K562 (cell line): ENCODE results near the gene HACE1. TPM values are rescaled to one million over a fixed set of nuclear protein-coding genes. Genes with fewer than 3 reads are reported as not detected.

Experiments
- ATAC-seq: fragments of 200-7000 bp; cut with Tn5 transposase; 3 replicates; pipeline ENCODE4 v1.9.1; 2020; ENCODE audit warnings: moderate library complexity
- BruUV-seq: library from RNA; stranded (reverse); fragments of 400-500 nt; replicated peaks from 2 replicates; lab custom pipeline; 2021; lab: Mats Ljungman, UMichigan
- CTCF ChIA-PET: fragments of 300-600 bp; formaldehyde crosslinking; extraction: SDS; loops from one replicate; lab custom pipeline; 2021; ENCODE audit warnings: low intra/inter-chr PET ratio; lab: Yijun Ruan, JAX
- POLR2A ChIA-PET: fragments of 300-600, 350-650 bp; sonication (Branson Sonifier 250); formaldehyde crosslinking; extraction: SDS; loops from one replicate; lab custom pipeline; 2021; ENCODE audit warnings: antibody characterized with exemption, inconsistent platforms; lab: Yijun Ruan, JAX
- DNase-seq, 4 experiments: peaks; one replicate each; pipeline versions ENCODE4 v3.0.0 to v3.0.0-alpha.2; 2011 to 2018; ENCODE audit warnings: low spot score in 3 of 4, mixed read lengths in 3 of 4; ENCODE audit errors: extremely low read depth in 1 of 4
- FAIRE-seq: peaks from 2 replicates; lab custom pipeline; 2011; peaks lifted over from hg19 to GRCh38; lab: Jason Lieb, UNC
- H2AFZ ChIP-seq: 2 replicates; pipeline ENCODE4 v1.6.0; 2011; ENCODE audit warnings: low read depth, low read length, control low read depth, inconsistent platforms
- H3K27ac ChIP-seq: fragments of 200-600 bp; 3 replicates; pipeline ENCODE4 v1.8.0; 2011; ENCODE audit warnings: low read depth, mild to moderate bottlenecking, control low read depth, inconsistent platforms, low read length, moderate library complexity, mixed read lengths; ENCODE audit errors: extremely low read depth
- H3K27me3 ChIP-seq, 2 experiments: fragments of 300-600 bp in 1 of 2; 2 replicates in 1 of 2; 3 replicates in 1 of 2; pipeline versions ENCODE4 v1.6.0 to v1.8.0; 2011; ENCODE audit warnings: inconsistent platforms in 2 of 2, low read length in 2 of 2, mild to moderate bottlenecking in 1 of 2, mixed read lengths in 1 of 2, moderate library complexity in 1 of 2; ENCODE audit not compliant: control insufficient read depth in 2 of 2, insufficient read depth in 2 of 2
- H3K36me3 ChIP-seq: fragments of 300-600 bp; 3 replicates; pipeline ENCODE4 v1.8.0; 2011; ENCODE audit warnings: mild to moderate bottlenecking, low read length, inconsistent platforms; ENCODE audit not compliant: control insufficient read depth, insufficient read depth
- H3K4me1 ChIP-seq, 2 experiments: fragments of 200-600 bp in 1 of 2; replicated peaks in 1 of 2; 2 replicates in 1 of 2; 3 replicates in 1 of 2; pipeline versions ENCODE4 v1.5.1 to v1.8.0; 2011; ENCODE audit warnings: inconsistent platforms in 2 of 2, low read length in 2 of 2, mild to moderate bottlenecking in 1 of 2, mixed read lengths in 1 of 2, moderate library complexity in 1 of 2; ENCODE audit not compliant: control insufficient read depth in 2 of 2, insufficient read depth in 2 of 2
- H3K4me2 ChIP-seq: 2 replicates; pipeline ENCODE4 v1.6.1; 2011; ENCODE audit warnings: low read length, control low read depth, inconsistent platforms, mixed read lengths; ENCODE audit not compliant: insufficient read depth
- H3K4me3 ChIP-seq: fragments of 200-600 bp; sonication (generic), shearing (Covaris generic); 2 replicates; pipeline ENCODE4 v1.5.1; 2016; ENCODE audit warnings: control low read depth, inconsistent platforms
- H3K79me2 ChIP-seq: fragments of 200-600 bp; 3 replicates; pipeline ENCODE4 v1.8.0; 2011; ENCODE audit warnings: low read length, inconsistent platforms; ENCODE audit not compliant: control insufficient read depth, insufficient read depth
- H3K9ac ChIP-seq, 2 experiments: 2 replicates each; pipeline versions ENCODE4 v1.6.0 to v1.6.1; 2011; ENCODE audit warnings: low read depth in 2 of 2, low read length in 2 of 2, control low read depth in 1 of 2, inconsistent platforms in 1 of 2, mild to moderate bottlenecking in 1 of 2, mixed read lengths in 1 of 2; ENCODE audit not compliant: insufficient read depth in 1 of 2
- H3K9me1 ChIP-seq: one replicate; pipeline ENCODE4 v1.6.0; 2011; ENCODE audit warnings: inconsistent platforms, mild to moderate bottlenecking, low read length, moderate library complexity; ENCODE audit not compliant: control insufficient read depth, insufficient read depth
- H3K9me3 ChIP-seq: replicated peaks from 2 replicates; pipeline ENCODE4 v1.5.1; 2011; ENCODE audit warnings: low read depth, low read length, inconsistent platforms; ENCODE audit not compliant: control insufficient read depth, insufficient read depth
- H4K20me1 ChIP-seq: replicated peaks from 2 replicates; pipeline ENCODE4 v1.6.1; 2011; ENCODE audit warnings: low read length, inconsistent platforms, mixed read lengths; ENCODE audit not compliant: control insufficient read depth, insufficient read depth
- BHLHE40 ChIP-seq: IDR thresholded peaks from 2 replicates; pipeline ENCODE4 v1.6.1; 2011; ENCODE audit warnings: low read length, improper control_type of control experiment
- BRD9 ChIP-seq: fragments of 450-650 bp; IDR thresholded peaks from 2 replicates; pipeline ENCODE4 v1.6.1; 2018; ENCODE audit warnings: low read depth; ENCODE audit not compliant: partially characterized antibody
- DMBX1 ChIP-seq: fragments of 250-450 bp; sonication (Bioruptor Pico); IDR thresholded peaks from 2 replicates; pipeline ENCODE4 v1.8.0; 2022; ENCODE audit warnings: inconsistent platforms, mild to moderate bottlenecking, moderate library complexity, borderline replicate concordance
- HCFC1 ChIP-seq: IDR thresholded peaks from 2 replicates; pipeline ENCODE4 v1.6.1; 2012; ENCODE audit warnings: low read depth, low read length, improper control_type of control experiment
- HDAC1 ChIP-seq, 2 experiments: fragments of 450-650 bp; IDR thresholded peaks; 2 replicates each; pipeline ENCODE4 v1.6.1; 2016 to 2017; ENCODE audit warnings: inconsistent platforms in 1 of 2, mild to moderate bottlenecking in 1 of 2, moderate library complexity in 1 of 2
- MAX ChIP-seq: sonication (generic); formaldehyde crosslinking; IDR thresholded peaks from 2 replicates; pipeline ENCODE4 v1.9.0; 2022; ENCODE audit warnings: mild to moderate bottlenecking, missing genetic modification reagents
- RBFOX2 ChIP-seq: fragments of 200-400 bp; formaldehyde crosslinking; IDR thresholded peaks from 2 replicates; pipeline ENCODE4 v1.6.1; 2017; ENCODE audit warnings: low read depth, mild to moderate bottlenecking, low read length, moderate library complexity
- SRSF3 ChIP-seq: fragments of 200-400 bp; formaldehyde crosslinking; IDR thresholded peaks from 2 replicates; pipeline ENCODE4 v1.6.1; 2016; ENCODE audit warnings: mild to moderate bottlenecking, low read length, moderate library complexity; ENCODE audit not compliant: insufficient read depth
- TEAD2 ChIP-seq: fragments of 450-650 bp; IDR thresholded peaks from 2 replicates; pipeline ENCODE4 v1.6.1; 2016; ENCODE audit warnings: missing genetic modification characterization, control low read depth, missing compliant biosample characterization
- TFAP4 ChIP-seq: sonication (generic); formaldehyde crosslinking; IDR thresholded peaks from 2 replicates; pipeline ENCODE4 v1.8.0; 2022; ENCODE audit warnings: missing genetic modification reagents, mild to moderate bottlenecking, moderate library complexity, borderline replicate concordance
- VEZF1 ChIP-seq: fragments of 200-800 bp; sonication (Bioruptor generic); IDR thresholded peaks from 2 replicates; pipeline ENCODE4 v1.6.1; 2017; ENCODE audit warnings: missing genetic modification characterization, missing compliant biosample characterization
- ZNF592 ChIP-seq: fragments of 450-650 bp; IDR thresholded peaks from 2 replicates; pipeline ENCODE4 v1.6.1; 2017; ENCODE audit warnings: antibody characterized with exemption, mild to moderate bottlenecking
- WGBS: fragments of 100-300 bp; shearing (Covaris generic); methylation state at CpG from one replicate; pipeline ENCODE4 v1.1.6; 2016; ENCODE audit warnings: low coverage, mixed read lengths; ENCODE audit not compliant: insufficient coverage; ENCODE audit errors: missing lambda C conversion rate; 5-methylcytosine and 5-hydroxymethylcytosine counted together
- in situ Hi-C: fragments of 300-500 bp; cut with MboI; formaldehyde crosslinking; loops from 4 replicates; pipeline ENCODE4 v1.15.0; 2018; ENCODE audit warnings: inconsistent platforms, mixed read lengths
- intact Hi-C: fragments of 100-400 bp; cut with micrococcal nuclease; formaldehyde crosslinking; loops from 2 replicates; pipeline ENCODE4 v1.14.2; 2022
- polyA plus RNA-seq, 8 experiments: library from polyadenylated mRNA; depleted of rRNA in 4 of 8; stranded (reverse) in 5 of 8; unstranded in 3 of 8; fragments of >200 nt; fragmentation: Nextera tagmentation in 2 of 8; fragmentation: Illumina TruSeq in 1 of 8; extraction: Ambion mirVana in 2 of 8; extraction: Trizol in 1 of 8; gene quantifications; 2 replicates each; pipeline versions ENCODE4 v1.2.1 to v1.2.3, GENCODE V29; 2011 to 2014; ENCODE audit warnings: inconsistent platforms in 1 of 8, missing spikeins in 1 of 8
- total RNA-seq, 7 experiments: library from RNA; depleted of rRNA in 6 of 7; stranded (reverse); fragments of >200 nt in 6 of 7; fragmentation: Illumina TruSeq in 2 of 7; extraction: Trizol in 2 of 7; gene quantifications; 2 replicates each; pipeline versions ENCODE4 v1.2.1 to v1.2.3, GENCODE V29; 2011 to 2021; ENCODE audit warnings: low replicate concordance in 1 of 7

HACE1 gene
- total and polyA plus RNA-seq, 9 of the 15 experiments (the other 6 are each of a cell fraction or from before 2014, with no cell fraction given): 3.6 to 19.9 (median 9.1) TPM

- no peaks in the 10 kb centered on the region for H3K36me3 ChIP-seq
- H3K27me3 ChIP-seq: peaks cover 2 to 10% of the 10 kb centered on the region in 2 experiments; a peak in 3 of 5 replicates
- peaks cover 10% of the 10 kb centered on the region for H3K9me3 ChIP-seq
- 15% methylated on average over 7 of the region's 7 CpGs for WGBS
- peak; percentile 76 for ATAC-seq
- peaks cover 0 to 8% of the 10 kb centered on the region in 2 experiments; a peak in 2 of 5 replicates for H3K4me1 ChIP-seq
- peak; percentile 35 for FAIRE-seq
- in situ Hi-C loops: no loop called here
- no peaks in the 10 kb centered on the region for H4K20me1 ChIP-seq
- no peak overlapping the region for H3K27ac ChIP-seq
- H2AFZ ChIP-seq: no peak overlapping the region
- H3K4me3 ChIP-seq: no peak overlapping the region
- ChIA-PET POLR2A (no interaction called here), CTCF (no interaction called here)
- intact Hi-C loops: no loop called here
- no TSS peak for BruUV-seq
- no peak overlapping the region for H3K4me2 ChIP-seq
- no peak overlapping the region for H3K9ac ChIP-seq
- peak in 3 of 4 experiments; percentile 22 to 47 (median 27) for DNase-seq
- H3K79me2 ChIP-seq: no peaks in the 10 kb centered on the region
- no peaks in the 10 kb centered on the region for H3K9me1 ChIP-seq
- TF ChIP-seq TEAD2 (tag): no peak
- no peak for TF ChIP-seq TFAP4
- no peak for TF ChIP-seq DMBX1 (CRISPR knock-in tag)
- 0 out of 4 replicates have a peak, but pooled peaks of 1 of the 2 experiments have one; percentile 22 for TF ChIP-seq HDAC1 (IDR thresholded peaks at IDR 0.05)
- TF ChIP-seq VEZF1 (CRISPR knock-in tag): no peak
- TF ChIP-seq SRSF3: no peak
- TF ChIP-seq BRD9: no peak
- TF ChIP-seq RBFOX2: no peak
- TF ChIP-seq MAX: peak; percentile 37; the same call in 1 of the 2 replicates
- no peak for TF ChIP-seq ZNF592
- no peak for TF ChIP-seq HCFC1
- TF ChIP-seq BHLHE40: peak; percentile 98
Observed at GRCh38 chr6:104887350-104887749, 27.6 kb upstream of the HACE1 start.
